NCI-H2227 (cell line): ENCODE measurements around the gene ZNF804A.
"Not testable (repeated sequence)": the region's sequence is repeated elsewhere in the genome, so short reads cannot be mapped to it uniquely, and the experiment has no call there.

ENCODE experiments used
- DNase-seq: peaks from one replicate; lab custom pipeline; 2025; ENCODE audit not compliant: unreplicated experiment; lab: John Stamatoyannopoulos, UW

ZNF804A gene

GRCh38 chr2:184814421-184814820 lies 216.1 kb downstream of the ZNF804A start:
- DNase-seq: peak; percentile 44

GRCh38 chr2:184815824-184816223 lies 217.5 kb downstream of the ZNF804A start:
- DNase-seq: no peak

- DNase-seq: no peak
Measured at GRCh38 chr2:184824597-184824996, 226.3 kb downstream of the ZNF804A start.

- no peak for DNase-seq
Measured at GRCh38 chr2:184830531-184830930, 232.2 kb downstream of the ZNF804A start.

GRCh38 chr2:184834699-184835397 lies 236.5 kb downstream of the ZNF804A start:
- DNase-seq: no peak

- DNase-seq: no peak
Measured at GRCh38 chr2:184835398-184835715, 237.0 kb downstream of the ZNF804A start.

- DNase-seq: no peak
Measured at GRCh38 chr2:184847331-184847730, 249.0 kb downstream of the ZNF804A start.

- no peak for DNase-seq
Measured at GRCh38 chr2:184849516-184849915, 251.2 kb downstream of the ZNF804A start.

- DNase-seq: no peak
Measured at GRCh38 chr2:184851576-184851975, 253.2 kb downstream of the ZNF804A start.

GRCh38 chr2:184859187-184859586 lies 260.9 kb downstream of the ZNF804A start:
- no peak for DNase-seq

- no peak for DNase-seq
Measured at GRCh38 chr2:184860744-184861143, 262.4 kb downstream of the ZNF804A start.

GRCh38 chr2:184875212-184875611 lies 276.9 kb downstream of the ZNF804A start:
- no peak for DNase-seq

- DNase-seq: no peak
Measured at GRCh38 chr2:184875911-184876310, 277.6 kb downstream of the ZNF804A start.

- no peak for DNase-seq
Measured at GRCh38 chr2:184877909-184878308, 279.6 kb downstream of the ZNF804A start.

GRCh38 chr2:184879671-184880070 lies 281.3 kb downstream of the ZNF804A start:
- DNase-seq: no peak

GRCh38 chr2:184886585-184886984 lies 288.3 kb downstream of the ZNF804A start:
- DNase-seq: not testable (repeated sequence)

GRCh38 chr2:184890311-184890710 lies 292.0 kb downstream of the ZNF804A start:
- DNase-seq: no peak

- DNase-seq: no peak
Measured at GRCh38 chr2:184904991-184905390, 306.7 kb downstream of the ZNF804A start.

GRCh38 chr2:184906160-184906559 lies 307.8 kb downstream of the ZNF804A start:
- DNase-seq: no peak

GRCh38 chr2:184906709-184907108 lies 308.4 kb downstream of the ZNF804A start:
- no peak for DNase-seq

- no peak for DNase-seq
Measured at GRCh38 chr2:184908966-184909365, 310.6 kb downstream of the ZNF804A start.

- no peak for DNase-seq
Measured at GRCh38 chr2:184920451-184920965, 322.2 kb downstream of the ZNF804A start.

GRCh38 chr2:184921676-184922075 lies 323.3 kb downstream of the ZNF804A start:
- DNase-seq: no peak
